Measurements from ENCODE around the gene CXorf58.
"Not testable (repeated sequence)": the region's sequence is repeated elsewhere in the genome, so short reads cannot be mapped to it uniquely, and the experiment has no call there.

DNA sequence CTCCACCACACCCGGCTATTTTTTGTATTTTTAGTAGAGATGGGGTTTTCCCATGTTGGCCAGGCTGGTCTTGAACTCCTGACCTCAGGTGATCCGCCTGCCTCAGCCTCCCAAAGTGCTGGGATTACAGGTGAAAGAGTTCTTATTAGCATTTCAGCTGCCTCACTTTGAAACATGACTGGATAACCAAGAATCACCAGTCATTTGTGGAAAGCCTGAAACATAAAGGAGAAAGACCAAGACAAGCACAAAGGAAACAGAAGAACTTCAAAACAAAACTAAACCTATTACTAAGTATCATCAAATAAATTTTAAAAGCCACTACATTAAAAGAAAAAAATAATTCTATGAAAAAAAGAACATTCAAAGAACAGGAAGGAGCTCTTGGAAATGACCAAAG is 45.9 kb upstream of the CXorf58 start:
- TF ChIP-seq POLR2A, CTCF (IDR thresholded peaks at IDR 0.05): not testable (repeated sequence)

Data from testis (tissue), 2 donors.